HEK293T (cell line): ENCODE measurements around the gene PTPRM.

Experiments used
- BHLHE40 ChIP-seq: fragments of 450-650 bp; IDR thresholded peaks from 2 replicates; pipeline ENCODE4 v1.6.1; 2016; ENCODE audit warnings: mild to moderate bottlenecking, moderate library complexity, borderline replicate concordance
- ELF4 ChIP-seq: fragments of 450-650 bp; IDR thresholded peaks from 2 replicates; pipeline ENCODE4 v1.6.1; 2017; ENCODE audit warnings: antibody characterized with exemption
- FOXK2 ChIP-seq: fragments of 450-650 bp; IDR thresholded peaks from 2 replicates; pipeline ENCODE4 v1.6.1; 2016; ENCODE audit warnings: mild to moderate bottlenecking
- FOXM1 ChIP-seq: fragments of 450-650 bp; IDR thresholded peaks from 2 replicates; pipeline ENCODE4 v1.6.1; 2017; ENCODE audit warnings: mild to moderate bottlenecking, borderline replicate concordance
- SP1 ChIP-seq: fragments of 450-650 bp; IDR thresholded peaks from 2 replicates; pipeline ENCODE4 v1.6.1; 2017
- SUZ12 ChIP-seq: fragments of 450-650 bp; IDR thresholded peaks from 2 replicates; pipeline ENCODE4 v1.6.1; 2016; ENCODE audit warnings: mild to moderate bottlenecking
- TF ChIP-seq, protein P1 (sequence below): fragments of 450-650 bp; IDR thresholded peaks from 2 replicates; pipeline ENCODE4 v1.6.1; 2016

- TF ChIP-seq FOXM1 = no peak
- TF ChIP-seq SP1 = no peak
- TF ChIP-seq ELF4 = no peak
- TF ChIP-seq FOXK2 = no peak
- TF ChIP-seq SUZ12 = no peak
- no peak for TF ChIP-seq BHLHE40
- TF ChIP-seq, protein P1, sequence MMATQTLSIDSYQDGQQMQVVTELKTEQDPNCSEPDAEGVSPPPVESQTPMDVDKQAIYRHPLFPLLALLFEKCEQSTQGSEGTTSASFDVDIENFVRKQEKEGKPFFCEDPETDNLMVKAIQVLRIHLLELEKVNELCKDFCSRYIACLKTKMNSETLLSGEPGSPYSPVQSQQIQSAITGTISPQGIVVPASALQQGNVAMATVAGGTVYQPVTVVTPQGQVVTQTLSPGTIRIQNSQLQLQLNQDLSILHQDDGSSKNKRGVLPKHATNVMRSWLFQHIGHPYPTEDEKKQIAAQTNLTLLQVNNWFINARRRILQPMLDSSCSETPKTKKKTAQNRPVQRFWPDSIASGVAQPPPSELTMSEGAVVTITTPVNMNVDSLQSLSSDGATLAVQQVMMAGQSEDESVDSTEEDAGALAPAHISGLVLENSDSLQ = no peak
Measured at GRCh38 chr18:7608781-7609201, 41.7 kb downstream of the PTPRM start.
